ENCODE measurements around the gene GARNL3. TPM values are rescaled to one million over a fixed set of nuclear protein-coding genes. Genes with fewer than 3 reads are reported as not detected.

GARNL3 gene
- total and polyA plus RNA-seq, 2 of the 13 experiments (the other 11 are each of a cell fraction or from before 2014, with no cell fraction given), result 3.9 to 11.0 TPM

Other genes with a start within 250 kb of the GARNL3 start
- 0.35 and 0.91 TPM in 2 replicates for gene ANGPTL2, start 142.1 kb upstream of the GARNL3 start, total RNA-seq (2016; rRNA removed; fragmentation: Illumina TruSeq; extraction: Trizol)
- 21.0 and 40.2 TPM in 2 replicates for gene ANGPTL2, start 142.1 kb upstream of the GARNL3 start, polyA plus RNA-seq (2011; rRNA removed)
- 24.0 and 48.6 TPM in 2 replicates for gene SLC2A8, start 132.4 kb downstream of the GARNL3 start, total RNA-seq (2016; rRNA removed; fragmentation: Illumina TruSeq; extraction: Trizol)
- gene SLC2A8, start 132.4 kb downstream of the GARNL3 start, polyA plus RNA-seq (2011; rRNA removed), result 22.6 and 37.2 TPM in 2 replicates
- 7.3 and 8.1 TPM in 2 replicates for gene ZNF79, start 159.6 kb downstream of the GARNL3 start, total RNA-seq (2016; rRNA removed; fragmentation: Illumina TruSeq; extraction: Trizol)
- 3.7 and 4.0 TPM in 2 replicates for gene ZNF79, start 159.6 kb downstream of the GARNL3 start, polyA plus RNA-seq (2011; rRNA removed)
- gene RPL12, start 186.6 kb downstream of the GARNL3 start, total RNA-seq (2016; rRNA removed; fragmentation: Illumina TruSeq; extraction: Trizol), result 1,551 and 1,660 TPM in 2 replicates
- gene RPL12, start 186.6 kb downstream of the GARNL3 start, polyA plus RNA-seq (2011; rRNA removed), result 2,097 and 2,590 TPM in 2 replicates
- 4.6 and 8.7 TPM in 2 replicates for gene LRSAM1, start 186.7 kb downstream of the GARNL3 start, total RNA-seq (2016; rRNA removed; fragmentation: Illumina TruSeq; extraction: Trizol)
- gene LRSAM1, start 186.7 kb downstream of the GARNL3 start, polyA plus RNA-seq (2011; rRNA removed), result 10.2 and 12.2 TPM in 2 replicates